Measurements from ENCODE around the gene LHX5. TPM values are rescaled to one million over a fixed set of nuclear protein-coding genes. Genes with fewer than 3 reads are reported as not detected.

The LHX5 gene
- total RNA-seq, 1 donor from 2014 or later: 0.25 TPM

GRCh38 chr12:113467502-113468364 lies 3.9 kb downstream of the LHX5 start:
- no peak for DNase-seq (ENCODE audit: low read depth)
- Histone ChIP-seq H3K4me1 (ENCODE audit: insufficient read depth, low read length) (peaks cover 3% of the 10 kb centered on the region), H3K79me2 (ENCODE audit: insufficient read depth, low read length) (no peaks in the 10 kb centered on the region), H3K36me3 (ENCODE audit: insufficient read depth, low read length) (no peaks in the 10 kb centered on the region), H3K27me3 (ENCODE audit: insufficient read depth, low read length) (peaks cover 91% of the 10 kb centered on the region), H4K20me1 (ENCODE audit: insufficient read depth, low read length) (peaks cover 5% of the 10 kb centered on the region), H2AFZ (ENCODE audit: low read depth, low read length) (no peak overlapping the region), H3K9ac (ENCODE audit: low read length) (no peak overlapping the region), H3K9me3 (ENCODE audit: insufficient read depth, low read depth, low read length) (peaks cover 5% of the 10 kb centered on the region), H3K4me2 (ENCODE audit: low read length) (peak overlapping the region; percentile 68), H3K27ac (ENCODE audit: low read depth, low read length) (no peak overlapping the region), H3K4me3 (ENCODE audit: insufficient read depth, low read depth, low read length) (no peak overlapping the region)
- FAIRE-seq: no peak
- Mint-ChIP-seq H3K27me3 (ENCODE audit: low read depth, unreplicated experiment) (peaks cover 63% of the 10 kb centered on the region), H3K4me1 (ENCODE audit: low read depth, unreplicated experiment) (no peaks in the 10 kb centered on the region), H3K27ac (ENCODE audit: unreplicated experiment) (peak overlapping the region; percentile 41), H3K9me3 (ENCODE audit: unreplicated experiment) (peaks cover 12% of the 10 kb centered on the region), H3K4me3 (ENCODE audit: unreplicated experiment) (no peak overlapping the region), H3K36me3 (ENCODE audit: low read depth, unreplicated experiment) (peaks cover 5% of the 10 kb centered on the region)
- TF ChIP-seq CTCF (IDR thresholded peaks at IDR 0.05; ENCODE audit: insufficient read depth, low read depth, low read length) (no peak), EZH2 (IDR thresholded peaks at IDR 0.05; ENCODE audit: insufficient read depth, low read length) (peak; percentile 79)

GRCh38 chr12:113467142-113467501 lies 4.5 kb downstream of the LHX5 start:
- Histone ChIP-seq H4K20me1 (ENCODE audit: insufficient read depth, low read length) (peaks cover 5% of the 10 kb centered on the region), H3K4me2 (ENCODE audit: low read length) (peak overlapping the region; percentile 68), H3K9ac (ENCODE audit: low read length) (no peak overlapping the region), H3K27me3 (ENCODE audit: insufficient read depth, low read length) (peaks cover 94% of the 10 kb centered on the region), H3K79me2 (ENCODE audit: insufficient read depth, low read length) (no peaks in the 10 kb centered on the region), H3K27ac (ENCODE audit: low read depth, low read length) (no peak overlapping the region), H3K4me1 (ENCODE audit: insufficient read depth, low read length) (peaks cover 3% of the 10 kb centered on the region), H3K4me3 (ENCODE audit: insufficient read depth, low read depth, low read length) (no peak overlapping the region), H2AFZ (ENCODE audit: low read depth, low read length) (no peak overlapping the region), H3K9me3 (ENCODE audit: insufficient read depth, low read depth, low read length) (peaks cover 5% of the 10 kb centered on the region), H3K36me3 (ENCODE audit: insufficient read depth, low read length) (no peaks in the 10 kb centered on the region)
- Mint-ChIP-seq H3K4me1 (ENCODE audit: low read depth, unreplicated experiment) (peaks cover 2% of the 10 kb centered on the region), H3K4me3 (ENCODE audit: unreplicated experiment) (no peak overlapping the region), H3K9me3 (ENCODE audit: unreplicated experiment) (peaks cover 9% of the 10 kb centered on the region), H3K27ac (ENCODE audit: unreplicated experiment) (no peak overlapping the region), H3K27me3 (ENCODE audit: low read depth, unreplicated experiment) (peaks cover 63% of the 10 kb centered on the region), H3K36me3 (ENCODE audit: low read depth, unreplicated experiment) (peaks cover 5% of the 10 kb centered on the region)
- no peak for FAIRE-seq
- no peak for DNase-seq (ENCODE audit: low read depth)
- TF ChIP-seq CTCF (IDR thresholded peaks at IDR 0.05; ENCODE audit: insufficient read depth, low read depth, low read length) (no peak), EZH2 (IDR thresholded peaks at IDR 0.05; ENCODE audit: insufficient read depth, low read length) (no peak)

All from astrocyte (in vitro differentiated cells and primary cell).